Hindlimb muscle (tissue), 1 donor: ENCODE data around the gene THEM5. TPM values are rescaled to one million over a fixed set of nuclear protein-coding genes. Genes with fewer than 3 reads are reported as not detected.

Experiments
- DNase-seq: peaks from one replicate; pipeline ENCODE4 v3.0.0-alpha.2; 2013
- polyA plus RNA-seq: library from polyadenylated mRNA; unstranded; fragments of 120-200 nt; gene quantifications from one replicate; pipeline ENCODE4 v1.2.1, GENCODE V29; 2013; ENCODE audit not compliant: insufficient read length

Gene THEM5
- polyA plus RNA-seq, 1 donor = 0.37 TPM

DNA sequence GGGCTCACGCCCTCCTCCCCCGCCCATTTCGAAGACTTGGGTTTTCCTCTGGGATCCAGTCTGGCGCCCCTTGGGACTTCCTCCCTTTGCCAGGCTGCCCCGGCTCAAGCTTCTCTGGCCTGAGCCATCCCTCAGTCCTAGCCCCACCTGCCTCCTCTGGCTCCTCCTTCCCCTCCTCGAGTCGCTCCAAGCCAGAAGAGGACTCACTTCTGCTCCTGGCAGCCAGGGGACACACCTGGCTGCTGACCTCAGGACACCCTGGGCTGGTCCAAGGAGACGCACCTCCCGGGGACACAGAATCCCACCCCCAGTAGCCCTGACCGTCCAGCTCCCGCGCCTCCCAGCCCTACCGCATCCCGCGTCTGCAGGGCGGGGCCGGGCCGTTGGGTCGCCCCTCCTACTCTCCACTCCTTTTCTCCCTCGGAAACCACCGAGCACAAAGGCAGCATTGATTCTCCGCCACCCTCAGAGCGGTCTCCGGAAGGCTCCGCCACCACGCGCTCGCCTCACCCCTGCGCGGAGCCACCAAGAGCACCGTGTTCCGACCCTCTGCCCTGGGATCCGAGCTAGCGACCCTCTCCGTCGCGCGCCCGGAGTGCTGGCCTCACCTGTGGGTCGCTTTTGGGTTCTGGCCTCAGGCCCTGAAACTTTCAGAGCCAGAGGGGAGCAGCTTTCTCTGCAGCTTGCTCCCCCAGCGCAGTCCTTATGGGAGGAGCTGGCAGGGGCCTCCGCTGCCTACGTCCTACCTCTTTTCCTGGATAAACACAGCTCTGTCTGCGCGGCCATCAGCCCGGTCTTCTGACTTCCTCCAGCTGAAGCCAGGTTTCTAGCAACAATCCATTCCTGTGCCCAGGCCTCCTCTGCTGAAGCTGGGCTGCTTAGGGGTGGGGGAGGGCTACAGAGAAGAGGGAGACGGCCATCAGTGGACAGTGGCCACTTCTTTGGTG is 13.8 kb downstream of the THEM5 start, which contains the start of gene C2CD4D:
Gene C2CD4D (minus strand): TSS at position 364 of the 947 bp plus-strand sequence. CDS start 831 bp downstream, outside the sequence.
- no peak for DNase-seq

DNA sequence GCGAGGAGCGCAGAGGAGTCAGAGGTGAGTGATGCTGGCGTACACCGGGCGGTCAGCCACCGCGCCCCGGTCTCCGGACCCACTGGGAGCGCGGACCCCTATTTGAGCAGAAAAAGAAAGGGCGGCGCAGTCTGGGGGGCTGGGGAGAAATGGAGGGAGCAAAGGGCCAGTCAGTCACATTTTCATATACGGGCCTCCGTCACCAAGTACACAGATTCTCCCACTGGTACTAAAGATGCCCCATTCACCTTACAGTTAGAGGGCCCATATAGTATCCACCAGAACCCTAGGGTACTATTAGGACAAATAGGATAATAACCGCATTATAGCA is 14.5 kb downstream of the THEM5 start:
- no peak for DNase-seq

DNA sequence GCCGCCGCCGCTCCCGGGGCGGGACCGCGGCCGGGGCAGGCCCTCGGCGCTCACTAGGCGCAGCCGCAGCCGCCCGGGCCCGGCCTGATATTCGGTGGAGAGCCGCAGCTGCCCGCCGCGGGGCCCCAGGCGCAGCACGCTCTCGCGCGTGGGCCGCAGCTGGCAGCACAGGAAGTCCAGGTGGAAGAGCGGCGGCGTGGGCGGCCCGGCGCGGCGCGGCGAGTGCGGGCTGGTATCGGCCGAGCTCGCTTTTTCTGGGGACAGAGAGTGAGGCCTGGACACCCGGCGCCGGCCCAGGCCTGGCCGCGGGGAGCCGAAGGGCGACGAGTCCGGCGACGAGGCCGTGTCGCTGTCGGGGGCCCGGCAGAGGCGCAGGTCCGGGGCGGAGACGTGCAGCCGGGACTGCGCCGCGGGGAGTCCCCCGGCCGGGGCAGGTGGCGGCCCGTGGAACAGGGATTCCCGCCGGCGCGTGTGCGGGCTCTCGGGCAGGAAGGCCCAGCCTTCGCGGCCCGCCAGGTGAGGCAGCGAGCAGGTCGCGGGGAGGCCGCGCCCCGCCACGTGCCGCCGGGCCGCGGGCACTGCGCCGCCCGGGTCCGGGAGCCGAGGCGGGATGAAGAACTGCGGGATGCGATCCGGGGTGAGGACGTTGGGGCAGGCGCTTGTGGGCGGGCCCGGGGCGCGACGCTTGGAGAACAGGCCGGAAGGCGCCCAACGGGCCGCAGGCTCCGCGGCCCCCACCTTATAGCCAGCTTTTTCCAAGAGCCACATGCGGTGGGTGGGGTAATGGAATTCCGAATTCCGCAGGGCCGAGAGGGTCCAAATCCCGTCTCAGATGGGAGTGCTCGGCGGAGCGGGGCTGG is 15.1 kb downstream of the THEM5 start:
- DNase-seq = no peak

- DNase-seq = no peak
Measured at GRCh38 chr1:151837884-151838221, 15.7 kb downstream of the THEM5 start.

DNA sequence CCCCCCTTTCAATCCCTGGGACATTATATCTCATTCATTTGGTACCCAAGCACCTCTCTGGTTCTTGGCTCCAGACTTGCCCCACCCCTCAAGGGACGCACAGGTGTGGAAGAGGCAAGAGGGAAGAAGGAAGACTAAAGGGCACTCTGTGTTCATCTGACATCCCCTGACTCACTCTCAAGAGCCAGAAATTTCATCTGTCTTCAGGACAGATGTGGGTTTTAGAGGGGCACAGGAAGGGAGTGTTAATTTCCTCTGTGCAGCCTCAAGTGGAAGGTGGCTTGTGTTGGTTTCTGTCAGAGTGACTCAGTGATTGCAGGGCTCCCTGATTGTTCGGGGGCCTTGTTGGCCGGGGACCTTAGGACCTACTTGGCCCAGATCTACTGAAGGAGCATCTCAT is 16.3 kb downstream of the THEM5 start:
- no peak for DNase-seq

DNA sequence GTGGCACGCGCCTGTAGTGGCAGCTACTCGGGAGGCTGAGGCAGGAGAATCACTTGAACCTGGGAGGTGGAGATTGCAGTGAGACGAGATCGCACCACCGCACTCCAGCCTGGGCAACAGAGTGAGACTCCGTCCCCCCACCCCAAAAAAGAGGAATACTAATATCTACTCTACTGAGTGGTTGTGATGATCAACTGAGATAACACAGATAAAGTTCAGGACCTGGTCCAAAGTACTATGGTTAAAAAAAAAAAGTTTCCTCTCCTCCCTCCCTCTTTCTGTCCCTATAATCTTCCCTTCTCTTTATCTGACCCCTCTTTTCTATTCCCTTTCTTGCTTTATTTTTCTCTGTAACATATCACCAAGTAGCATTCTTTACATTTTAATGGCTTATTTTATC is 17.9 kb downstream of the THEM5 start:
- no peak for DNase-seq

- no peak for DNase-seq
Measured at GRCh38 chr1:151834239-151834638, 19.3 kb downstream of the THEM5 start.

GRCh38 chr1:151833172-151833900 is 20.2 kb downstream of the THEM5 start:
- DNase-seq = no peak

- no peak for DNase-seq
Measured at GRCh38 chr1:151832318-151832980, 21.1 kb downstream of the THEM5 start.

- no peak for DNase-seq
Measured at GRCh38 chr1:151831605-151832004, 21.9 kb downstream of the THEM5 start, which contains the start of gene RORC. Gene RORC, minus strand, starts transcription at chr1:151831802. Its CDS starts 38 bp downstream, at chr1:151831764.

- no peak for DNase-seq
Measured at GRCh38 chr1:151831256-151831591, 22.3 kb downstream of the THEM5 start.

DNA sequence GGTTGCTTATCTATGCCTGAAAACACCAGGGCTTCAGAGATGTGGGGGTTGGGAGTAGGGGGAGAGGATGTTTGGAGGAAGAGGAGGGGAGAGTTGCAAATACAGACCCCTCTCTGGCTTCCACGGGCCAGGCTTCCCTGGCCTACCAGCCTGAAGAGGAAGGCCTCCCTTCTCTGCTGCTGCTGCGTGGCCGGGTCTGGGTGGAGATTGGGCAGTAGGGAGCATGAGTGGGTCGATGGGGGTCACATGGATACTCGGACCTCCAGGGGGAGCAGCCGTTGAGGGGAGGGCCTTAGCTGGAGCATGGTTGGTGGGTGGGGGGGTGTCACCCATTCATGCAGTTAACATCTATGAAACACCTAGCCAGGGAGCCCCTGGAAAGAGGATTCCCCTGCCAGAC is 23.5 kb downstream of the THEM5 start:
- no peak for DNase-seq

DNA sequence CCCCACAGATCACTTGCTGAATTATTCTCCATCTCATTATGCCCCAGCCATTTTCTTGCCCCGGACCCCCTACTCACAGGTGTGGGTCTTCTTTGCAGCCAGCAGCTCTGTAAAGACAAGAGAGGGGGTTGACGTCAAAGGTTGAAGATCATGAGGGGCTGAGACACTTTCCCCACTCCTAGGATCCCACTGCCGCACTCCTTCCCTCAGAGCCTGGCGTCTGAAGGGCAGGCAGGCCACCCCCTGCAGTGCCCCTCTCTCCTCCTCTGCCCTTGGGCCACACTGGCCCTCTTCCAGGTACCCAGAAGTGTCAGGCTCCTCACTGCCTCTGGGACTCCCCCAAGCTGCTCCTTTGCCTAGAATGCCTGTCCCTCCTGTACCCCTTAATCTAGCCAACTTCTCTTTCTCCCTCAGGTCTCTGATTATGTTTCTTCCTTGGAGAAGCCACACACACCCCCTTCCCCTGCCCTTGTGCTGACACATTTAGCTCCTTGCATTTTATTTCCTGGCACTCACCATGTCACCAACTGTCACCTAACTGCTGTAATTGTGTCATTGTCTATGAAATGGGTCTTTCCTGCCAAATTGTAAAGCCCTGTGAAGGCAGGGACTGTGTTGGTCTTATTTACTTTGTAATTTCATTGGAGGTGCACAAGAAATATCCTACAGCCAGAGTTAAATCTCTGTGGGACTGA is 24.0 kb downstream of the THEM5 start:
- no peak for DNase-seq

DNA sequence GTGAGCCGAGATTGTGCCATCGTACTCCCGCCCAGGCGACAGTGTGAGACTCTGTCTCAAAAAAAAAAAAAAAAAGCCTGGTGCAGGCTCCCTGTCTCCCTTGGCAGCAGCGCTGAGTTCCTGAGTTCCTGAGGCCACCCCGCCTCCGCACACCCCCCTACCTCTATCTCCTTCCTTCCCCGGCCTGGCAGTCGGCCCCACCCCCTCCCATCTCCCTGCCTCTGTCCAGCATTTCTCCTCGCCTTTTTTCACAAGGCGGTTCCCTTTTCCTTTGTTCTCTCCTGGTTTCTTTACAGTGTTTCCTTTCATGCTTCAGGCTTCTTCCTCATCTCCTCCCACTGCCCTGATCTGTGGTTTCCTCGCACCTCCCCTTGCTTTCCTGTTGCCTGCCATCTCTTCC is 24.6 kb downstream of the THEM5 start:
- no peak for DNase-seq

- DNase-seq = no peak
Measured at GRCh38 chr1:151827853-151828252, 25.7 kb downstream of the THEM5 start.

- no peak for DNase-seq
Measured at GRCh38 chr1:151825751-151826660, 27.5 kb downstream of the THEM5 start.

- DNase-seq = no peak
Measured at GRCh38 chr1:151825204-151825603, 28.3 kb downstream of the THEM5 start.

- no peak for DNase-seq
Measured at GRCh38 chr1:151823175-151823574, 30.3 kb downstream of the THEM5 start.

DNA sequence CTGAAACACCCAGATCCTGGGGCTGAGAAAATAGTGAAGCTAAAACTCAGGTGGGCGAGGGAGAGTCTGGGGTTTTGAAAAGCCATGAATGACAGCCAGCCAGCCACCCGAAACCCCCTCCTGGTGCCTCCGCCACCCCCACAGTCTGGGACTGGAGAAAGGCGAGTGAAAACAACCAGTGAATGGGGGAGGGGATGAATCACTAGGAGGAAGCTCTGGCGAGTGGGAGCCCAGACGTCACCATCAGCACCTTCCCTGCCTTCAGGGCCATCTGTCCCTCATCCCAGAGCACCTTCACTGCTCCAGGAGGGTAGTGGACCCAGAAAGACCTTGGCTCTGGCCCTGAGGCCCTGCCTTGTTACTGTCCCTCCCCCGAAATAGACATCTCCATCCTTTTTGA is 31.1 kb downstream of the THEM5 start:
- no peak for DNase-seq

DNA sequence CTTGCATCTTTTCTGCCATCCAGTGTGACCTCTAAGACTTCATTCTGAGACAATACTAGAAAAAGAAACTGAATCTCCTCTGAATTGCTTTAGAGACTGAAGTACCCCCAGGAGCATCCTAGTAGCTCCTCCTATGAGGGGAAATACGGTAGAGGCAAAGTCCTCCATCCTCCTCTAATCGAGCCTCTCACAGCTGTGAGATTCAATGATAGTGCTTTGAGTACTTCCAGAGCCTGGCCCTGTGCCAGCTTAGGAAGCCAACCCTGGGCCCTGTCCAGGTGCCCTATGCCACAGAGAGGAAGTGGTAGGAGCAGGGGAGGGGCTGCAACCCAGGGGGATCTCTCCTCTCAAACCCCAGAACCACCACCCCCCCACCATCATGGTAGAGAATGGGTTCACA is 32.6 kb downstream of the THEM5 start:
- DNase-seq = no peak
